Measurements from ENCODE around the gene CAPZA2. TPM values are rescaled to one million over a fixed set of nuclear protein-coding genes. Genes with fewer than 3 reads are reported as not detected.

Gene CAPZA2
- total and polyA plus RNA-seq, 9 of the 15 experiments (the other 6 are each of a cell fraction or from before 2014, with no cell fraction given) = 67.0 to 524 (median 176) TPM

DNA sequence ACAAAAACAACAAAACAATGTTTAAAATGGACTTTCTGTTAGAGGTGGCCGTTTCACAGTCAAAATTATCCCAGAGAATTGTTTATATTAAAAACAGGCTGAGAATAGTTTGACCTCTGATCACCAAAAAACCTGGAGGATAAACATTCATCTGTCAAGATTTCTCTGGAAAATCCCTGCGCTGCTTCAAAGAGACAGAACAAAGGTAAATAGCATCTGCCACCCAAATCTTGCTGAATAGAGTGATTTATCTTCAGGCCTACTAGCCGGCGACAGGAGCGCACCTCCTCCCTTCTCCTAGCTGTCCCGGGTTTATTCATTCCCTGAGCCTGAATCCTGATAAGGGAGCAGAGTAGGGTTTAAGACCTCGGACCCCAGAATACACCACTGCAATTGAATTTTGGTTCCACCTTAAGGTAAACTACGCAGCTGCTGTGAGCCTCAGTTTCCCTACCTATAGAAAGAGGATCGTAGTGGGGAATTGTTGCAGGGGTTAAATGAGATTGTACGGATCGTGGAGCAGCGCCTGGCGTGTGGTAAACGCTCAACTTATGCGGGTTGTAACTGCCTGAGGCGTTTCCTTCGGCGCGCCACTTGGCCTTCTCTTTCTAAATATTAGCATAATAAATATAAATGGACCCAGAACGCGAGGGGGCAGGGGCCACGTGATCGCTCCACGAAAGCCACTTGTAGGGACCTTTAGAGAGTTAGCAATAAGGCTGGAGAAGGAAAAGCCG, 90.4 kb downstream of the CAPZA2 start (continued):
- TF ChIP-seq TEAD1 (CRISPR knock-in tag; IDR thresholded peaks at IDR 0.05) (0 out of 4 replicates have a peak, but pooled peaks of 1 of the 2 experiments have one; percentile 60), ZFP1 (CRISPR knock-in tag; IDR thresholded peaks at IDR 0.05) (no peak), GABPB1 (CRISPR knock-in tag; IDR thresholded peaks at IDR 0.05) (0 out of 2 replicates have a peak, but pooled peaks have one; percentile 11), POLR2AphosphoS2 (IDR thresholded peaks at IDR 0.05; ENCODE audit: low read length) (0 out of 2 replicates have a peak, but pooled peaks have one; percentile 48), SETDB1 (IDR thresholded peaks at IDR 0.05; ENCODE audit: low read length) (no peak), NONO (IDR thresholded peaks at IDR 0.05; ENCODE audit: low read depth in 2 of 2, low read length in 1 of 2) (no peak), PML (IDR thresholded peaks at IDR 0.05; ENCODE audit: low read length) (peak; percentile 30; the same call in 1 of the 2 replicates), DPF2 (IDR thresholded peaks at IDR 0.05) (peak; percentile 49), CHD1 (IDR thresholded peaks at IDR 0.05; ENCODE audit: low read length) (peak; percentile 69), SIN3B (IDR thresholded peaks at IDR 0.05; ENCODE audit: low read depth) (no peak), CBX3 (IDR thresholded peaks at IDR 0.05; ENCODE audit: borderline replicate concordance in 1 of 2, low read length in 2 of 2) (peak in 1 of 2 experiments; percentile 25; a peak in 1 of 3 replicates)
- TF ChIP-seq, protein P1, sequence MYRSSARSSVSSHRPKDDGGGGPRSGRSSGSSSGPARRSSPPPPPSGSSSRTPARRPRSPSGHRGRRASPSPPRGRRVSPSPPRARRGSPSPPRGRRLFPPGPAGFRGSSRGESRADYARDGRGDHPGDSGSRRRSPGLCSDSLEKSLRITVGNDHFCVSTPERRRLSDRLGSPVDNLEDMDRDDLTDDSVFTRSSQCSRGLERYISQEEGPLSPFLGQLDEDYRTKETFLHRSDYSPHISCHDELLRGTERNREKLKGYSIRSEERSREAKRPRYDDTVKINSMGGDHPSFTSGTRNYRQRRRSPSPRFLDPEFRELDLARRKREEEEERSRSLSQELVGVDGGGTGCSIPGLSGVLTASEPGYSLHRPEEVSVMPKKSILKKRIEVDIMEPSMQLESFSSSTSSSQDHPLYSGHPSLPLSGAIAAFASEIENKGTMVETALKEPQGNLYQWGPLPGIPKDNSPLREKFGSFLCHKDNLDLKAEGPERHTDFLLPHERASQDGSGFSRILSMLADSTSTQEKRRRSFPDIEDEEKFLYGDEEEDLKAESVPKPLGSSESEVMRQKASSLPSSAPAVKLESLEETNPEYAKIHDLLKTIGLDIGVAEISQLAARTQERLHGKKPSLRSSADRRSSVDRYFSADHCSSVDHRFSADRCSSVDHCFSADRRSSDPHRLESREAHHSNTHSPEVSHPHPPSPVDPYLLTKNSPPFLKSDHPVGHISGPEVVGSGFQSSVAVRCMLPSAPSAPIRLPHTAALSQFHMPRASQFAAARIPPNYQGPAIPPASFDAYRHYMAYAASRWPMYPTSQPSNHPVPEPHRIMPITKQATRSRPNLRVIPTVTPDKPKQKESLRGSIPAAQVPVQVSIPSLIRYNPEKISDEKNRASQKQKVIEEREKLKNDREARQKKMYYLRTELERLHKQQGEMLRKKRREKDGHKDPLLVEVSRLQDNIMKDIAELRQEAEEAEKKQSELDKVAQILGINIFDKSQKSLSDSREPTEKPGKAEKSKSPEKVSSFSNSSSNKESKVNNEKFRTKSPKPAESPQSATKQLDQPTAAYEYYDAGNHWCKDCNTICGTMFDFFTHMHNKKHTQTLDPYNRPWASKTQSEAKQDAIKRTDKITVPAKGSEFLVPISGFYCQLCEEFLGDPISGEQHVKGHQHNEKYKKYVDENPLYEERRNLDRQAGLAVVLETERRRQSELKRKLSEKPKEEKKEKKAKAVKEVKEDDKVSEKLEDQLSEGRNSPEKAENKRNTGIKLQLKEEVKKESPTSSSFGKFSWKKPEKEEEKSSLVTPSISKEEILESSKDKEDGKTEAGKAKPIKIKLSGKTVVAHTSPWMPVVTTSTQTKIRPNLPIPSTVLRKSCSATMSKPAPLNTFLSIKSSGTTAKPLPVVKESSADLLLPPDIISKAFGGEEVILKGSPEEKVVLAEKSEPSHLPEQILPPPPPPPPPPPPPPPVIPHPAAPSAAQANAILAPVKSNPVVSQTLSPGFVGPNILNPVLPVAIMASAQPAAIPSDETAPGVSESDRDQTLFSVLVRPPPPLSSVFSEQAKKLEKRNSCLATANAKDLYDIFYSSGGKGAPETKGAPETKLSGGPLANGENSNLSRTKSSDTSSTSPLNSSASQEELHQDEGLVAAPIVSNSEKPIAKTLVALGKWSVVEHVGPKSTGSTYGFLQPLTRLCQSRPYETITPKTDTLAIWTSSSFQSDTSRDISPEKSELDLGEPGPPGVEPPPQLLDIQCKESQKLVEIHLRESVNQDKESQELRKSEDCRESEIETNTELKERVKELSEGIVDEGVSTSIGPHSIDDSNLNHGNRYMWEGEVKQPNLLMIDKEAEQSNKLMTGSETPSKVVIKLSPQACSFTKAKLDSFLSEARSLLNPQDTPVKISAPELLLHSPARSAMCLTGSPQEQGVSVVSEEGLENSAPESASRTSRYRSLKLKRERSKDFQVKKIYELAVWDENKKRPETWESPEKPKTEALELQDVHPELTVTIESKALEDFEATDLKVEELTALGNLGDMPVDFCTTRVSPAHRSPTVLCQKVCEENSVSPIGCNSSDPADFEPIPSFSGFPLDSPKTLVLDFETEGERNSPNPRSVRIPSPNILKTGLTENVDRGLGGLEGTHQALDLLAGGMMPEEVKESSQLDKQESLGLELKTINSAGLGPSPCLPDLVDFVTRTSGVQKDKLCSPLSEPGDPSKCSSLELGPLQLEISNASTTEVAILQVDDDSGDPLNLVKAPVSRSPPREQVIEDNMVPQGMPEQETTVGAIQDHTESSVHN (IDR thresholded peaks at IDR 0.05; ENCODE audit: borderline replicate concordance in 1 of 2, low read depth in 1 of 2) = 0 out of 4 replicates have a peak, but pooled peaks of 1 of the 2 experiments have one; percentile 34
- TF ChIP-seq, protein P2, sequence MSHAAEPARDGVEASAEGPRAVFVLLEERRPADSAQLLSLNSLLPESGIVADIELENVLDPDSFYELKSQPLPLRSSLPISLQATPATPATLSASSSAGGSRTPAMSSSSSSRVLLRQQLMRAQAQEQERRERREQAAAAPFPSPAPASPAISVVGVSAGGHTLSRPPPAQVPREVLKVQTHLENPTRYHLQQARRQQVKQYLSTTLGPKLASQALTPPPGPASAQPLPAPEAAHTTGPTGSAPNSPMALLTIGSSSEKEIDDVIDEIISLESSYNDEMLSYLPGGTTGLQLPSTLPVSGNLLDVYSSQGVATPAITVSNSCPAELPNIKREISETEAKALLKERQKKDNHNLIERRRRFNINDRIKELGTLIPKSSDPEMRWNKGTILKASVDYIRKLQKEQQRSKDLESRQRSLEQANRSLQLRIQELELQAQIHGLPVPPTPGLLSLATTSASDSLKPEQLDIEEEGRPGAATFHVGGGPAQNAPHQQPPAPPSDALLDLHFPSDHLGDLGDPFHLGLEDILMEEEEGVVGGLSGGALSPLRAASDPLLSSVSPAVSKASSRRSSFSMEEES (CRISPR knock-in tag; IDR thresholded peaks at IDR 0.05) = peak; percentile 65
- TF ChIP-seq, protein P3, sequence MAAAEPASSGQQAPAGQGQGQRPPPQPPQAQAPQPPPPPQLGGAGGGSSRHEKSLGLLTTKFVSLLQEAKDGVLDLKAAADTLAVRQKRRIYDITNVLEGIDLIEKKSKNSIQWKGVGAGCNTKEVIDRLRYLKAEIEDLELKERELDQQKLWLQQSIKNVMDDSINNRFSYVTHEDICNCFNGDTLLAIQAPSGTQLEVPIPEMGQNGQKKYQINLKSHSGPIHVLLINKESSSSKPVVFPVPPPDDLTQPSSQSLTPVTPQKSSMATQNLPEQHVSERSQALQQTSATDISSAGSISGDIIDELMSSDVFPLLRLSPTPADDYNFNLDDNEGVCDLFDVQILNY (CRISPR knock-in tag; IDR thresholded peaks at IDR 0.05) = no peak
- TF ChIP-seq, protein P4, sequence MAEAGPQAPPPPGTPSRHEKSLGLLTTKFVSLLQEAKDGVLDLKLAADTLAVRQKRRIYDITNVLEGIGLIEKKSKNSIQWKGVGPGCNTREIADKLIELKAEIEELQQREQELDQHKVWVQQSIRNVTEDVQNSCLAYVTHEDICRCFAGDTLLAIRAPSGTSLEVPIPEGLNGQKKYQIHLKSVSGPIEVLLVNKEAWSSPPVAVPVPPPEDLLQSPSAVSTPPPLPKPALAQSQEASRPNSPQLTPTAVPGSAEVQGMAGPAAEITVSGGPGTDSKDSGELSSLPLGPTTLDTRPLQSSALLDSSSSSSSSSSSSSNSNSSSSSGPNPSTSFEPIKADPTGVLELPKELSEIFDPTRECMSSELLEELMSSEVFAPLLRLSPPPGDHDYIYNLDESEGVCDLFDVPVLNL (CRISPR knock-in tag; IDR thresholded peaks at IDR 0.05; ENCODE audit: low read depth) = no peak

All from K562 (cell line).